ENCODE data around the gene NUMB.

Gene NUMB

GRCh38 chr14:73255693-73256225 lies 202.6 kb downstream of the NUMB start:
- DNase-seq = no peak

DNA sequence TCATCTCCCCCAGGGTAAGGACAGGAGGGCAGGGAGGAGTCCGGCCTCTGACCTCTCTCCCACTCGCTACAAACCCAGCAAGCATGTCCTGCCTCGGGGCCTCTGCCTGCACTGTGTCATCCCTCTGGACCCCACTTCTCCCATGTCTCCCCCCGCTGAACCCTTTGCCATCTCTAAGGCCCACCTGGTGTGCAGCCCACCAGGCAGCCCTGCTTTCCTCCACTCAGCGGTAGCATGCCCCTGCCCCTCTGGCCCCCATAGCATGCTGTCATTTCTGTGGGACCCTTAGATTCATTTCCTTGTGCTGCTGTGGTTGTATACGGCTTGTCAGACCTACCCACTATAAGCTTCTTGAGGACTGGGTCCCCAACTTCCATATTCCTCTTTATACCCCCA lies 203.3 kb downstream of the NUMB start:
- no peak for DNase-seq

DNA sequence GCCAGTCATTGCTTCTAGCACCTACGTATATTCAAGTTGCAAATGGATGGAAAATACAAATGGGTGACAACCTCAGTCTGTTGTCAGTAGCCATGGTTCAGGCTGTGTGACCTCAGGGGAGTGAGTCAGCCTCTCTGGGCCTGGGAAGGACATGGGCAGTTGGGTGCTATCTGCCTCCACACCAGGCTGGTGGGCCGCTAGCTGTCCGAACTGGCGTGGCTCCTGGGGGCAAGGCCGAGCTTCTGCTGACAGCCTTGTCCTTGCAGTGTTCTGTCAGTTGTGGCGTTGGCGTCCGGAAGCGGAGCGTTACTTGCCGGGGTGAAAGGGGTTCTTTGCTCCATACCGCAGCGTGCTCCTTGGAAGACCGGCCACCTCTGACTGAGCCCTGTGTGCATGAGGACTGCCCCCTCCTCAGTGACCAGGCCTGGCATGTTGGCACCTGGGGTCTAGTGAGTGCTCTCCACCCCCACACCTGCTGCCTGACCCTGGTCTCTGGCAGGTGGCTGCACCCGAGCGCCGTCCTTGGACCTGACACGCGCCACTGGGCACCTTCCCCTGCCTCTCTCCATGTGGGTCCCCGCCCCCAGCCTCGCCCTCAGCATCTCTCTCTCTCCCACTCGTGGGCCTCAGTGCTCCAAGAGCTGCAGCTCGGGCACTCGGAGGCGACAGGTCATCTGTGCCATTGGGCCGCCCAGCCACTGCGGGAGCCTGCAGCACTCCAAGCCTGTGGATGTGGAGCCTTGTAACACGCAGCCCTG lies 203.9 kb downstream of the NUMB start:
- no peak for DNase-seq

DNA sequence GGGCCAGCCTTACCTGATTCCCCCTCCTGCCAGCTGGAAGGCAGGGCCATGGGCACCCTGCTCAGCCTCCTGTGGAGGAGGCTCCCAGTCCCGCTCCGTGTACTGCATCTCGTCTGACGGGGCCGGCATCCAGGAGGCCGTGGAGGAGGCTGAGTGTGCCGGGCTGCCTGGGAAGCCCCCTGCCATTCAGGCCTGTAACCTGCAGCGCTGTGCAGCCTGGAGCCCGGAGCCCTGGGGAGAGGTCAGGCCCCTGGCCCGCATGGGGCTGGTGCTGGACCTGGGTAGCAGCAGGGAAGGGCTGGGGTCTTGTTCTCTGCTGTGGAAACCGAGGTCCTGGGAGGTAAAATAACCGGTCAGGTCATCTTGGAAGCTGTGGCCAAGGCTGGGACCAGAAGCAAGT lies 204.6 kb downstream of the NUMB start:
- DNase-seq = no peak

- DNase-seq = no peak
Measured at GRCh38 chr14:73253323-73253610, 205.1 kb downstream of the NUMB start.

DNA sequence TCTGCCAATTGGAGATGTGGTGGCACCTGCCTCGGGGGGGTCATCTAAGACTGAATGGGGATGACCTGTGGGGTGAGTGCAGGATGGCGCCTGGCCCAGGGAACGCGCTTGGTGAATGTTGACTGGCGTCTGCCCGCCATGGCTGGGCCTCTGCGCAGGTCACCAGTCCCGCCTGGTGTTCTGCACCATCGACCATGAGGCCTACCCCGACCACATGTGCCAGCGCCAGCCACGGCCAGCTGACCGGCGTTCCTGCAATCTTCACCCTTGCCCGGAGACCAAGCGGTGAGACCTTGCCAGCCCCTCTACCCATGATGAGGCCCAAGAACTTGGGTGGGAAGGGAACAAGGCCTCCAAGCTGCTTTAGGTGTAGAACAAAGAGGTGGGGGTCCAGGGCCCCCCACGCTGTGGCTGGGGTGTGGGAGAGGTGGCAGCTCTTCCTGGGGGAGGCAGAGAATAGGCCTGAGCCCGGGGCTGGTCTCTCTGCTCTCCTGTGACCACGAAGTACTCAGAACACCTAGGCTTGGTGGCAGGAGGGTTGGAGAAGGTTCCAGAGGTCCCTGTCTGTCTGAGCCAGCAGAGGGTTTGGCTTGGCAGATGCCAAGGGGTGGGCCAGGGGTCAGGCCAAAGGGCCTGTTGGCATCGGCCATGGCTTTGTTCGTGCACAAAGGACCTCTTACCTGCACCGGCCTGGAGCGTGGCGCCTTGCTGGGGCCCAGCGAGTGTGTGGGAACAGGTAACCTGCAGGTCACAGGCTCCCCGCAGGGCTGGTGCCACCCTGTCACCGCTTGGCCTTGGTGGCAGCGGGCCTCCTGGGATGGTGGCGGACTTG lies 205.6 kb downstream of the NUMB start:
- no peak for DNase-seq

GRCh38 chr14:73251516-73252215 lies 206.7 kb downstream of the NUMB start:
- no peak for DNase-seq

- DNase-seq = no peak
Measured at GRCh38 chr14:73250781-73251500, 207.4 kb downstream of the NUMB start.

- no peak for DNase-seq
Measured at GRCh38 chr14:73250317-73250713, 208.0 kb downstream of the NUMB start.

DNA sequence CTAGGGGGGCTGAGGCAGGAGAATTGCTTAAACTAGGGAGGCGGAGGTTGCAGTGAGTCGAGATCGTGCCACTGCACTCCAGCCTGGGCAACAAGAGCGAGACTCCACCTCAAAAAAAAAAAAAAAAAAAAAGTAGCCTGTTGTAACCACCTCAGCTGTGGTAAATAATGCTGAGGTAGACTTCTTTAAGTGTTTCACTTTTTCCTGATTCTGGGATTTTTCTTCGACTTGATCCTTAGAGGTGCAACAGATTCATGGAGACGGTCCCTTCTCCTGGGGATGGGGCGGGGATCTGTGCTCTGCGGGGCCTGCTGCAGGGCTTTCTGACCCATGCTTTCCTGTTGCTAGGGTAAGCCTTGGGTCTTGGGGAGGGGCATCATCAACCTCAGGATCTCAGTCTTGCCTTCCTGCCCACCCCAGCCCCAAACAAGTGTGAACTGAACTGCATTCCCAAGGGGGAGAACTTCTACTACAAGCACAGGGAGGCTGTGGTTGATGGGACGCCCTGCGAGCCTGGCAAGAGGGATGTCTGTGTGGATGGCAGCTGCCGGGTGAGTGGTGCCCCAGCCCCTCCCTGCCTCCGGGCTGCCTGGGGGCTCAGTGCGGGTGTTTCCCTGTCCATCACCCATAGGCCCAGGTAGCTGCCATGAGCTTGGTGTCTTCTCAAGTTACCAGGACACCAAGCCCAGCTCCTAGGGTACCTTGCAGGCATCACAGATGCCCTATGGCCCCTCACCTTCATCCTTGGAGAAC lies 208.6 kb downstream of the NUMB start:
- no peak for DNase-seq

DNA sequence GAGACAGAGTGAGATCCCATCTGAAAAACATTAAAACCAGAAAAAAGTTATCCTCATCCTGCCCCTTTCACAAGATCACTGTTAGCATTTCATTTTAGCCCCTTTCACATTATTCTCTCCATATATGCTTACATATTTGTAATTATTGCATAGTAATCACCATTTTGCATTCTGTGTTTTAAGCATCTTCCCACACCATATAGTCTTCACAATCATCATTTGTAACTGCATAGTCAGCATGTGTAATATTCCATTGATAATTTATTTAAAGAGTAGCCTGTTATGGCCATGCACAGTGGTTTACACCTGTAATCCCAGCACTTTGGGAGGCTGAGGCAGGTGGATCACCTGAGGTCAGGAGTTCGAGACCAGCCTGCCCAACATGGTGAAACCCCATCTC lies 209.2 kb downstream of the NUMB start:
- no peak for DNase-seq

- DNase-seq = no peak
Measured at GRCh38 chr14:73248108-73248868, 210.1 kb downstream of the NUMB start.

GRCh38 chr14:73246387-73247150 lies 211.8 kb downstream of the NUMB start:
- DNase-seq = no peak

DNA sequence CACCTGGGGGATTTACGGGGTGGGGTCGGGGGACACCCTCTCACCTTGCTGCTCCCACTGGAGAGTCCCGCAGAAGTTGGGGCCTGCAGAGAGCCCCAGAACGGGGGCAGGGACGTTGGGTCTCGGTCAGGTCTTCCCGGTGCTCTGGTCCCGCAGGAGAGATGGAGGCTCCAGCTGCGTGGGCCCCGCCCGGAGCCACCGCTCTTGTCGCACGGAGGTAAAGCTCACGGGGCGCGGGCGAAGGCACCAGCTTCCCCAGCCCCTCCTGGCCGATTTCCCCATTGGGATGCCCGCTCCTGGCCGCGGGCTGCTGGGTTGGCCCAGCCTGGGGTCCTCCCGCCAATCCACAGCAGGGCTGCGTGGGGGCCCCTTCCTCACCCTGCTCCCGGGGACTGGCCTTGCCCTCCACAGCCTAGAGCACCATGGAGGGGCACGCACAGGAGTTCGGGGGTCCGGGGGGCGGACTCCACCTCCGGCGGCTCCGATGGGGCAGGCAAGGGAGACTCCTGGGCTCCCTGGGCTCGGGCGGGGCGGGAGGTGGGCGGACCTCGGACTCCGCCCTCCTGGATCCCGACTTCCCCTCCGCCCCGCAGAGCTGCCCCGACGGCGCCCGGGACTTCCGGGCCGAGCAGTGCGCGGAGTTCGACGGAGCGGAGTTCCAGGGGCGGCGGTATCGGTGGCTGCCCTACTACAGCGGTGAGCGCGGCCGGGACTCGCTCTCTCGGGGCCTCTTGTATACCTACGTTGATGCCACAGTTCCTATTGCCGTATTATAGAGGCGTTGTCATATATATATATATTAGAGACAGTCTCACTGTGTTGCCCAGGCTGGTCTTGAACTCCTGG lies 212.6 kb downstream of the NUMB start:
- DNase-seq = peak; percentile 53

DNA sequence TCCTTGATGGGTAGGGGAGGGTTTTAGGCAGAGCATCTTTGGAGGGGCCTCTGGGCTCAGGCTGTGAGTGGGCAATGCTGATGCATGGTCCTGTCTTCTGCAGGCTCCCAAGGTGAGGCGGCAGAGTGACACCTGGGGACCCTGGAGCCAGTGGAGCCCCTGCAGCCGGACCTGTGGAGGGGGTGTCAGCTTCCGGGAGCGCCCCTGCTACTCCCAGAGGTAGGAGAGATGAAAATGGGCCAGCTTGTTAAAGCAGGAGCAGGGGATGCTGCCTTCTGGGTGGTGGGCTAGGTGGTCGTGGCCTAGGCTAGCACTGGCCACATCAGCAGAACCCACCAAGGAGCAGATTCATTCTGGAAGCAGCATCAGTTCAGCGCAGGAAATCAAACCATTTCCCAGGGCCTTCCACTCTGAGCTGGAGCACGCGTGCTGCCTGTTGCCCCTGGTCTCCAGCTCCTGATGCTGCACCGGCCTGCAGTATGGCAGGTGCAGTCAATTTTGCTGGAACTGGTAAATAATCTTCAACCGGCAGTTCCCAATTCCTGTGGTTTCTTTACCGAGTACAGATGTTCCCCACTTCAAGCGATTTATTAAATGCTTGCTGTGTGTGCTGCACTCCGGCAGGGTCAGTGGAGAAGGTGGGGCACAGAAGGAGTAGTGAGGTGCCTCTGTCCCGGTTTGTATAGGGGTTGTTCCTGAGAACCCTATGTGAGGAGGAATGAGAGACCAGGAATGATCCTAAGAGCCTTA lies 213.6 kb downstream of the NUMB start:
- DNase-seq = no peak

DNA sequence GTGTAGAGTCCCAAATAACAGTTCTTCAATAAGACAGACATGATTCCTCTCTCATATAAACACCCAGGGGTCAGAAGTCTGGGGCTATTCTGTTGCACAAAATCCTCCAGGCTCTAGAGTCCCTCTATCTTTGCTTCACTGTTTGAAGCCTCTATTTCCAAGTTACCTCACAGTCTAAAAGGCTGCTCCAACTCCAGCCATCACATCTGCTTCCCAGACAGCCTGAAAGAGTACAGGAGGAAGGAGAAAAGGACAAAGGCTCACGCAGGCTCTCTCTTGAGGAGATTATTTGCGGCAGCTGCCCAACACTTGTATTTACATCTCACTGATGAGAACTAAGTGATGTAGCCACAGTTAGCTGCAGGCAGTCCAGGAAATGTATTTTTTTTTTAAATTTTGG lies 214.6 kb downstream of the NUMB start:
- no peak for DNase-seq

DNA sequence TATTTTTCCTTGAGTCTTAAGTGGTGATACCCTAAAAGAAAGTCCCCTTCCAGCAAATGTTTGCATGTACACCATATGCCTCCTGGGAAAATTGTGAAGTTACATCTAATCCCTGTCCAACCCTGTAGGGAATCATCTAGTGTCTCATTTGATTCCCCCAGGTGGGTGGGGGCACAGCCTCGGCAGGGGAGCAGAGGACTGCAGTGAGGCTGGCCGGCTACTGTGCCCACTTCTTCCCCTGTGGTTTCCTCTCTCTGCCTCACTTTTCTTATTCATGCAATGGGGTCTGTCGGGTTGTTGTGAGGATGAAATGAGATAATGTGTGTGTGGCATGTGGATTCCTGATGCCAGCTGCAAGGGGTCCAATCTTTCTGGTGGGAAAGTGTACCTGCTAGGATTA lies 215.0 kb downstream of the NUMB start:
- no peak for DNase-seq

DNA sequence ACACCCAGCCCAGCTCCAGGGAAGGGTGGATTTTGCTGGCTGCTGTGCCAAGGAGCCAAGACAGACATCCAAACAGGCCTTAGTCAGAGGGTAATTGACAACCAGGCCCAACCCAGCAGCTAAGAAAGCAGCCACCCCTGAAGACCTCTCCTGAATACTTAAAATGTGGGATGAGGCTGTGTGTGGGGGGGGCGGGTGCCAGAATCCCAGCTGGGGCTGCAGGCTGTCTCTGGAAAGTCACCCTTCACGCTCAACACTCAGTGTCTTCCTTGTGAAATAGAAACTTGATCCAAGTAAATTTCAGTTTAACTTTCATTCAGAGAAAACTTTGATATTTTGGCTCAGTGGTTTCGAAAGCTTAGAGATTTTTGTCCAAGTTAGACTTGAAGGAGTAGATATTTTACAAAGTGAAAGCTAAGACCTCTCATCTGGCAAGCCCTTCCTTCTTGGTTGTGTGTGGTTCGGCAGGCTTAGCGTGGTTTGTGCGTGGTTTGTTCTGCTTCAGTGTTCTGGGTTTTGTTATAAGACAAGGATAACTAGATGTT lies 215.9 kb downstream of the NUMB start:
- DNase-seq = no peak
